ENCODE results near the gene ALKBH6. TPM values are rescaled to one million over a fixed set of nuclear protein-coding genes. Genes with fewer than 3 reads are reported as not detected.

Gene ALKBH6
- total and polyA plus RNA-seq, 2 of the 13 experiments (the other 11 are each of a cell fraction or from before 2014, with no cell fraction given), result 13.7 to 18.1 TPM

DNA sequence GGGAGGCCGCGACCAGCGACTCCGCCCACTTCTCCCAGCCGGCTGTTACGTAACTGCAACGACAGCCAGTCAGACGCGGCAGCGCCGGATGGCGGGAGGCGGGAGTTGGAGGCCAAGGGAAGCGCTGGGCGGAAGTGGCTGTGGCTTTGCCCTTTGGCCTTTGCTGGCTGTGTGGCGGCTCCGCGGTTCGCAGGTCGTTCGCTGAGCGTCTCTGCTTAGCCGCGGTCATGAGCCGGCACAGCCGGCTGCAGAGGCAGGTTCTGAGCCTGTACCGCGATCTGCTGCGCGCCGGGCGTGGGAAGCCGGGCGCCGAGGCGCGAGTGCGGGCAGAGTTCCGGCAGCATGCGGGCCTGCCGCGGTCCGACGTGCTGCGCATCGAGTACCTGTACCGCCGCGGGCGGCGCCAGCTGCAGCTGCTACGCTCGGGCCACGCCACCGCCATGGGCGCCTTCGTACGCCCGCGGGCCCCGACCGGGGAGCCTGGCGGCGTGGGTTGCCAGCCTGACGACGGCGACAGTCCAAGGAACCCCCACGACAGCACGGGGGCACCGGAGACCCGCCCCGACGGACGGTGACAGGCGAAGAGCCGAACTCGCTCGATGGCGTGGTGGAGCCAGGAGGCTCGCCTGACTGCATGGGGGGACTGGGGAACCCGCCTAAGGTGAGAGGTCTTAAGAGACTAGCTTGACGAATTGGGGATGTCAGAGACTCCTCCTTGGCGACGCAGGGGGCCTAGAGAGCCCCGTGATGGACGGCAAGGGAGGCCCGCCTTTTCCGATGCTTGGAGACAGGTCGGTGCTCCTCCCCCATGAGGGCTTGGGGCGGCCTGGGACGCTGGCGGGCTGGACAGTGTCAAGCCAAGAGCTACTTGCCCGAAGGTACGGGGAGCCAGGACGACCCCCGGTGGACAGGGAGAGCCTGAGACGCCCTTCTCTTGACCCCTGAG, 18.7 kb downstream of the ALKBH6 start, which contains the start of gene SDHAF1 (continued):
- TF ChIP-seq, protein P1, sequence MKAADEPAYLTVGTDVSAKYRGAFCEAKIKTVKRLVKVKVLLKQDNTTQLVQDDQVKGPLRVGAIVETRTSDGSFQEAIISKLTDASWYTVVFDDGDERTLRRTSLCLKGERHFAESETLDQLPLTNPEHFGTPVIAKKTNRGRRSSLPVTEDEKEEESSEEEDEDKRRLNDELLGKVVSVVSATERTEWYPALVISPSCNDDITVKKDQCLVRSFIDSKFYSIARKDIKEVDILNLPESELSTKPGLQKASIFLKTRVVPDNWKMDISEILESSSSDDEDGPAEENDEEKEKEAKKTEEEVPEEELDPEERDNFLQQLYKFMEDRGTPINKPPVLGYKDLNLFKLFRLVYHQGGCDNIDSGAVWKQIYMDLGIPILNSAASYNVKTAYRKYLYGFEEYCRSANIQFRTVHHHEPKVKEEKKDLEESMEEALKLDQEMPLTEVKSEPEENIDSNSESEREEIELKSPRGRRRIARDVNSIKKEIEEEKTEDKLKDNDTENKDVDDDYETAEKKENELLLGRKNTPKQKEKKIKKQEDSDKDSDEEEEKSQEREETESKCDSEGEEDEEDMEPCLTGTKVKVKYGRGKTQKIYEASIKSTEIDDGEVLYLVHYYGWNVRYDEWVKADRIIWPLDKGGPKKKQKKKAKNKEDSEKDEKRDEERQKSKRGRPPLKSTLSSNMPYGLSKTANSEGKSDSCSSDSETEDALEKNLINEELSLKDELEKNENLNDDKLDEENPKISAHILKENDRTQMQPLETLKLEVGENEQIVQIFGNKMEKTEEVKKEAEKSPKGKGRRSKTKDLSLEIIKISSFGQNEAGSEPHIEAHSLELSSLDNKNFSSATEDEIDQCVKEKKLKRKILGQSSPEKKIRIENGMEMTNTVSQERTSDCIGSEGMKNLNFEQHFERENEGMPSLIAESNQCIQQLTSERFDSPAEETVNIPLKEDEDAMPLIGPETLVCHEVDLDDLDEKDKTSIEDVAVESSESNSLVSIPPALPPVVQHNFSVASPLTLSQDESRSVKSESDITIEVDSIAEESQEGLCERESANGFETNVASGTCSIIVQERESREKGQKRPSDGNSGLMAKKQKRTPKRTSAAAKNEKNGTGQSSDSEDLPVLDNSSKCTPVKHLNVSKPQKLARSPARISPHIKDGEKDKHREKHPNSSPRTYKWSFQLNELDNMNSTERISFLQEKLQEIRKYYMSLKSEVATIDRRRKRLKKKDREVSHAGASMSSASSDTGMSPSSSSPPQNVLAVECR (CRISPR knock-in tag; IDR thresholded peaks at IDR 0.05; ENCODE audit: borderline replicate concordance), result peak; percentile 98
- TF ChIP-seq ZNF282 (IDR thresholded peaks at IDR 0.05; ENCODE audit: partially characterized antibody) (no peak), NFYC (CRISPR knock-in tag; IDR thresholded peaks at IDR 0.05) (peak; percentile 90), SMARCC2 (IDR thresholded peaks at IDR 0.05) (no peak), TRIM24 (CRISPR knock-in tag; IDR thresholded peaks at IDR 0.05) (no peak), SKI (IDR thresholded peaks at IDR 0.05; ENCODE audit: partially characterized antibody) (no peak), ZSCAN29 (CRISPR knock-in tag; conservative IDR thresholded peaks at IDR 0.05) (0 out of 2 replicates have a peak, but pooled peaks have one; percentile 6), ZNF614 (CRISPR knock-in tag; IDR thresholded peaks at IDR 0.05; ENCODE audit: borderline replicate concordance) (0 out of 2 replicates have a peak, but pooled peaks have one; percentile 26), FOXJ3 (CRISPR knock-in tag; IDR thresholded peaks at IDR 0.05; ENCODE audit: borderline replicate concordance) (no peak)
- TF ChIP-seq, protein P2, sequence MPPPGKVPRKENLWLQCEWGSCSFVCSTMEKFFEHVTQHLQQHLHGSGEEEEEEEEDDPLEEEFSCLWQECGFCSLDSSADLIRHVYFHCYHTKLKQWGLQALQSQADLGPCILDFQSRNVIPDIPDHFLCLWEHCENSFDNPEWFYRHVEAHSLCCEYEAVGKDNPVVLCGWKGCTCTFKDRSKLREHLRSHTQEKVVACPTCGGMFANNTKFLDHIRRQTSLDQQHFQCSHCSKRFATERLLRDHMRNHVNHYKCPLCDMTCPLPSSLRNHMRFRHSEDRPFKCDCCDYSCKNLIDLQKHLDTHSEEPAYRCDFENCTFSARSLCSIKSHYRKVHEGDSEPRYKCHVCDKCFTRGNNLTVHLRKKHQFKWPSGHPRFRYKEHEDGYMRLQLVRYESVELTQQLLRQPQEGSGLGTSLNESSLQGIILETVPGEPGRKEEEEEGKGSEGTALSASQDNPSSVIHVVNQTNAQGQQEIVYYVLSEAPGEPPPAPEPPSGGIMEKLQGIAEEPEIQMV (CRISPR knock-in tag; IDR thresholded peaks at IDR 0.05; ENCODE audit: low read depth), result no peak
- TF ChIP-seq, protein P3, sequence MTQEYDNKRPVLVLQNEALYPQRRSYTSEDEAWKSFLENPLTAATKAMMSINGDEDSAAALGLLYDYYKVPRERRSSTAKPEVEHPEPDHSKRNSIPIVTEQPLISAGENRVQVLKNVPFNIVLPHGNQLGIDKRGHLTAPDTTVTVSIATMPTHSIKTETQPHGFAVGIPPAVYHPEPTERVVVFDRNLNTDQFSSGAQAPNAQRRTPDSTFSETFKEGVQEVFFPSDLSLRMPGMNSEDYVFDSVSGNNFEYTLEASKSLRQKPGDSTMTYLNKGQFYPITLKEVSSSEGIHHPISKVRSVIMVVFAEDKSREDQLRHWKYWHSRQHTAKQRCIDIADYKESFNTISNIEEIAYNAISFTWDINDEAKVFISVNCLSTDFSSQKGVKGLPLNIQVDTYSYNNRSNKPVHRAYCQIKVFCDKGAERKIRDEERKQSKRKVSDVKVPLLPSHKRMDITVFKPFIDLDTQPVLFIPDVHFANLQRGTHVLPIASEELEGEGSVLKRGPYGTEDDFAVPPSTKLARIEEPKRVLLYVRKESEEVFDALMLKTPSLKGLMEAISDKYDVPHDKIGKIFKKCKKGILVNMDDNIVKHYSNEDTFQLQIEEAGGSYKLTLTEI (CRISPR knock-in tag; conservative IDR thresholded peaks at IDR 0.05), result no peak
- TF ChIP-seq, protein P4, sequence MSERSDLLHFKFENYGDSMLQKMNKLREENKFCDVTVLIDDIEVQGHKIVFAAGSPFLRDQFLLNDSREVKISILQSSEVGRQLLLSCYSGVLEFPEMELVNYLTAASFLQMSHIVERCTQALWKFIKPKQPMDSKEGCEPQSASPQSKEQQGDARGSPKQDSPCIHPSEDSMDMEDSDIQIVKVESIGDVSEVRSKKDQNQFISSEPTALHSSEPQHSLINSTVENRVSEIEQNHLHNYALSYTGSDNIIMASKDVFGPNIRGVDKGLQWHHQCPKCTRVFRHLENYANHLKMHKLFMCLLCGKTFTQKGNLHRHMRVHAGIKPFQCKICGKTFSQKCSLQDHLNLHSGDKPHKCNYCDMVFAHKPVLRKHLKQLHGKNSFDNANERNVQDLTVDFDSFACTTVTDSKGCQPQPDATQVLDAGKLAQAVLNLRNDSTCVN (CRISPR knock-in tag; IDR thresholded peaks at IDR 0.05; ENCODE audit: borderline replicate concordance), result no peak
- TF ChIP-seq, protein P5, sequence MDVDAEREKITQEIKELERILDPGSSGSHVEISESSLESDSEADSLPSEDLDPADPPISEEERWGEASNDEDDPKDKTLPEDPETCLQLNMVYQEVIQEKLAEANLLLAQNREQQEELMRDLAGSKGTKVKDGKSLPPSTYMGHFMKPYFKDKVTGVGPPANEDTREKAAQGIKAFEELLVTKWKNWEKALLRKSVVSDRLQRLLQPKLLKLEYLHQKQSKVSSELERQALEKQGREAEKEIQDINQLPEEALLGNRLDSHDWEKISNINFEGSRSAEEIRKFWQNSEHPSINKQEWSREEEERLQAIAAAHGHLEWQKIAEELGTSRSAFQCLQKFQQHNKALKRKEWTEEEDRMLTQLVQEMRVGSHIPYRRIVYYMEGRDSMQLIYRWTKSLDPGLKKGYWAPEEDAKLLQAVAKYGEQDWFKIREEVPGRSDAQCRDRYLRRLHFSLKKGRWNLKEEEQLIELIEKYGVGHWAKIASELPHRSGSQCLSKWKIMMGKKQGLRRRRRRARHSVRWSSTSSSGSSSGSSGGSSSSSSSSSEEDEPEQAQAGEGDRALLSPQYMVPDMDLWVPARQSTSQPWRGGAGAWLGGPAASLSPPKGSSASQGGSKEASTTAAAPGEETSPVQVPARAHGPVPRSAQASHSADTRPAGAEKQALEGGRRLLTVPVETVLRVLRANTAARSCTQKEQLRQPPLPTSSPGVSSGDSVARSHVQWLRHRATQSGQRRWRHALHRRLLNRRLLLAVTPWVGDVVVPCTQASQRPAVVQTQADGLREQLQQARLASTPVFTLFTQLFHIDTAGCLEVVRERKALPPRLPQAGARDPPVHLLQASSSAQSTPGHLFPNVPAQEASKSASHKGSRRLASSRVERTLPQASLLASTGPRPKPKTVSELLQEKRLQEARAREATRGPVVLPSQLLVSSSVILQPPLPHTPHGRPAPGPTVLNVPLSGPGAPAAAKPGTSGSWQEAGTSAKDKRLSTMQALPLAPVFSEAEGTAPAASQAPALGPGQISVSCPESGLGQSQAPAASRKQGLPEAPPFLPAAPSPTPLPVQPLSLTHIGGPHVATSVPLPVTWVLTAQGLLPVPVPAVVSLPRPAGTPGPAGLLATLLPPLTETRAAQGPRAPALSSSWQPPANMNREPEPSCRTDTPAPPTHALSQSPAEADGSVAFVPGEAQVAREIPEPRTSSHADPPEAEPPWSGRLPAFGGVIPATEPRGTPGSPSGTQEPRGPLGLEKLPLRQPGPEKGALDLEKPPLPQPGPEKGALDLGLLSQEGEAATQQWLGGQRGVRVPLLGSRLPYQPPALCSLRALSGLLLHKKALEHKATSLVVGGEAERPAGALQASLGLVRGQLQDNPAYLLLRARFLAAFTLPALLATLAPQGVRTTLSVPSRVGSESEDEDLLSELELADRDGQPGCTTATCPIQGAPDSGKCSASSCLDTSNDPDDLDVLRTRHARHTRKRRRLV (CRISPR knock-in tag; IDR thresholded peaks at IDR 0.05), result no peak

Measured in HepG2 (cell line).